ENCODE results near the gene NINJ2.

Gene NINJ2

GRCh38 chr12:662566-663292 lies 516 bp downstream of the NINJ2 start:
- DNase-seq (ENCODE audit: low read depth) = no peak
- TF ChIP-seq CTCF (IDR thresholded peaks at IDR 0.05; ENCODE audit: insufficient read depth, low read depth, low read length, missing control alignments) = no peak
- no peak overlapping the region for H3K4me3 ChIP-seq (ENCODE audit: low read depth, low read length)

GRCh38 chr12:661720-662486 lies 1.3 kb downstream of the NINJ2 start:
- TF ChIP-seq CTCF (IDR thresholded peaks at IDR 0.05; ENCODE audit: insufficient read depth, low read depth, low read length, missing control alignments) = no peak
- no peak for DNase-seq (ENCODE audit: low read depth)
- no peak overlapping the region for H3K4me3 ChIP-seq (ENCODE audit: low read depth, low read length)

GRCh38 chr12:659090-659683 lies 4.1 kb downstream of the NINJ2 start:
- TF ChIP-seq CTCF (IDR thresholded peaks at IDR 0.05; ENCODE audit: insufficient read depth, low read depth, low read length, missing control alignments) = no peak
- no peak overlapping the region for H3K4me3 ChIP-seq (ENCODE audit: low read depth, low read length)
- peak; percentile 52 for DNase-seq (ENCODE audit: low read depth)

- DNase-seq (ENCODE audit: low read depth) = peak; percentile 39
- H3K4me3 ChIP-seq (ENCODE audit: low read depth, low read length) = no peak overlapping the region
- TF ChIP-seq CTCF (IDR thresholded peaks at IDR 0.05; ENCODE audit: insufficient read depth, low read depth, low read length, missing control alignments) = no peak
Measured at GRCh38 chr12:650983-651382, 12.3 kb downstream of the NINJ2 start.

- TF ChIP-seq CTCF (IDR thresholded peaks at IDR 0.05; ENCODE audit: insufficient read depth, low read depth, low read length, missing control alignments) = no peak
- peak; percentile 69 for DNase-seq (ENCODE audit: low read depth)
- no peak overlapping the region for H3K4me3 ChIP-seq (ENCODE audit: low read depth, low read length)
Measured at GRCh38 chr12:647385-648085, 15.7 kb downstream of the NINJ2 start.

- TF ChIP-seq CTCF (IDR thresholded peaks at IDR 0.05; ENCODE audit: insufficient read depth, low read depth, low read length, missing control alignments) = no peak
- no peak for DNase-seq (ENCODE audit: low read depth)
- H3K4me3 ChIP-seq (ENCODE audit: low read depth, low read length) = no peak overlapping the region
Measured at GRCh38 chr12:646442-647384, 16.5 kb downstream of the NINJ2 start.
